HG02588 (cell line): ENCODE measurements around the gene MPV17L2.
A peak's percentile ranks its signal among the peaks of the same experiment; 100 is the strongest.

Experiments
- ATAC-seq: cut with Tn5 transposase; IDR thresholded peaks from one replicate; pipeline ENCODE4 v1.9.1; 2021; ENCODE audit warnings: mild to moderate bottlenecking, moderate library complexity; ENCODE audit not compliant: unreplicated experiment

Gene MPV17L2

GRCh38 chr19:18214779-18215433 lies 21.9 kb downstream of the MPV17L2 start:
- no peak for ATAC-seq

DNA sequence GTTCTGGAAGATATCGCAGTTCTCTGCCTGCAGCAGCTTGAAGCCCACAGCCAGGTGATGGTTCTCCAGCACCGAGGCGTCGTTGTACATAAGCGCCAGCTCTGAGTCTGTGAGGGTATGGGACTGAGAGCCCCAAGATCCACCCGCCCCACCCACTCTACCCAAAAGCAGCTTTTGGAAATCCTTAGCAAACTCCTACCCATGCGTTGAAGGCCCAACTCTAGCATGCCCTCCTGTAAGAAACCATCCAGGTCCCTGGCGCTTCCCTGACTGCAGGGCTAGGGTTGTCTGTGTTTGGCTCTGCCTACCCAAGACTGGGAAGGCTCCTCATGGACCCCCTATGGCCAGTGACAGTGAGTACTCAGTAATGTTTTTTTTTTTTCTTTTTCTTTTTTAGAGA lies 23.8 kb downstream of the MPV17L2 start:
- no peak for ATAC-seq

DNA sequence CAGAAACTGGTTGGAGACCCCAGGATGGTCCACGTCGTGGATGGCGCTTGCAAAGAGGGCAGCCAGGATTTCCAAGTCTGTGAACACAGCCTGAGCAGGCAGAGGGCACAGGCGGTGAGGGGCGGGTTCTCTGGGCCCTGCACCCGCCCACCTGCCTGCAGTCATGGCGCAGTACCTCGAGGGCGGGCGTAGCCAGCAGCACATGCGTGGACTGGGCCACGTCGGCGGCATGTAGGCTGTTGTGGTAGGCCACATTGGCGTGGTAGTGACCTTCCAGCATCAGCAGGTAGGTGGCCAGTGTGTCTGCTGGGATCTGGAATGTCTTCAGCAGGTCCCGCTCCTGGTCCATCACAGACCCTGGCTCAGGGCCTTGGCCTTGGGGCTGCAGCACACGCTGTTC lies 25.1 kb downstream of the MPV17L2 start:
- no peak for ATAC-seq

GRCh38 chr19:18218600-18218999 lies 25.6 kb downstream of the MPV17L2 start:
- no peak for ATAC-seq

GRCh38 chr19:18219911-18220631 lies 27.1 kb downstream of the MPV17L2 start:
- ATAC-seq, result no peak

- ATAC-seq, result no peak
Measured at GRCh38 chr19:18220632-18221275, 27.7 kb downstream of the MPV17L2 start.

DNA sequence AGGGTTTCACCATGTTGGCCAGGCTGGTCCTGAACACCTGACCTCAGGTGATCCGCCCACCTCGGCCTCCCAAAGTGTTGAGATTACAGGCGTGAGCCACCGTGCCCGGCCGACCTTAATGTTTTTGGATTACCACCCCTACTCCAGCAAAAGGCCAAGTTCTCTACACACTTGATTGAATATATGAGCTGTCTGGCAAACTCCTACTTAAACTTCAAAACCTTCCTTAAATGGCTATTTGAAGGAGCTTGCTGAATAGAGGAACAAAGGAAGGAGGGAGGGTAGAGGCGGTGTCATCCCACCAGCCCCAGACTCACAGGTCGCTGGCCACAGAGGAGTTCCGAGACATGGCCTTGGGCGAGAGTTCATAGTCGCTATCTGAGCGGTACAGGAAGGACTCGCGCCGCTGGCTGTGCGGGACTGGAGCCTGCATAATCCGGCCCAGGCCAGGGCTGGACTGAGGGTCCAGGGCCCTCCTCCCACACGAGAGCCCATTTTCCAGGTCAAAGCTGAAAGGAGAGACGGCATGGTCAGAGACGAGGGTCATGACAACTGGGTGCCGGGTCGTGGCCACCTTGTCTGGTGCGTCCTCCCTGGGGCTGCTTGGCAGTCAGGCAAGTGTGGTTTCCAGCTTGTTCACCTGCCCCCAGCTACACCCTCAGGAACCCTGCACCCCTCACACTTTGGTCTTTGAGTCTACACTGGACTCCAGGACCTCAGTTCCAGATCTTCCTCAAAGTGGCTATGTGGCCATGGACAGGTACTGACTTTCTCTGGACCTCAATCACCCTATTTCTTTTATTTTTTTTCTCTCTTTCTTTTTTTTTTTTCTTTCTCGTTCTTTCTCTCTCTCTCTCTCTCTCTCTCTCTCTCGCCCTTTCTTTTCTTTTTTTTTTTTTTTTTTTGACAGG lies 29.1 kb downstream of the MPV17L2 start:
- no peak for ATAC-seq

DNA sequence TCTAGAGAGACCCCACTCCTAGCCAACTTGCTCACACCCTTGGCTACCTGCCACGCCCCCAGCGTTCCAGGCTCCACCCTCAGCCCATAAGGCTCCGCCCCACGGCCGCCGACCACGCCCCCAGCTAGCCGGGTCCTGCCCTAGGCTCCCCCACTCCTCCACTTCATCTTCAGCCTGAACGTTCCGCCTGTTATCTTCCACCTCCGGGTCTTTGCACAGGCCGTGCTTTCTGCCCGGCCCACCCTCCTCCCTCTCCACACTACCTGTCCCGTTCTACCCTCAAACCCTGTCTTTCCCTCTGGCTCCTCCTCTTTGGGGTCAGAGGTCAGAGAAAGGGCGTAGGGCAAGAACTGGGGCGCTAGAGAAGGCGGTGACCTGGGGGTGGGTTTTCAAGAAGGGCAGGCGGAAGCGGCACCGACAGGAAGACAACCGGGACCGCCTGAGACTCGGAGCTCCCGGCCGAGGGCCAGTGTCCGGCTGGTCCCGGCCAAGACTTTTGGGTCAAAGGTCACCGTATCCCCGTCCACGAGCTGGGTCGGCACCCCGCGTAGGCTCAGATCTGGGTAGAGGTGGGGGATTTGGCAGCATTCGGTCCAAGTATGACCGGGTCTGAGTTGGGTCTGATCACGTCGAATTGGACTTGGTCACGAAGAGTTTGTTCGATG lies 31.0 kb downstream of the MPV17L2 start:
- ATAC-seq, result peak; percentile 7

GRCh38 chr19:18224525-18225354 lies 31.7 kb downstream of the MPV17L2 start:
- peak; percentile 82 for ATAC-seq

- ATAC-seq, result no peak
Measured at GRCh38 chr19:18225355-18225701, 32.3 kb downstream of the MPV17L2 start.

DNA sequence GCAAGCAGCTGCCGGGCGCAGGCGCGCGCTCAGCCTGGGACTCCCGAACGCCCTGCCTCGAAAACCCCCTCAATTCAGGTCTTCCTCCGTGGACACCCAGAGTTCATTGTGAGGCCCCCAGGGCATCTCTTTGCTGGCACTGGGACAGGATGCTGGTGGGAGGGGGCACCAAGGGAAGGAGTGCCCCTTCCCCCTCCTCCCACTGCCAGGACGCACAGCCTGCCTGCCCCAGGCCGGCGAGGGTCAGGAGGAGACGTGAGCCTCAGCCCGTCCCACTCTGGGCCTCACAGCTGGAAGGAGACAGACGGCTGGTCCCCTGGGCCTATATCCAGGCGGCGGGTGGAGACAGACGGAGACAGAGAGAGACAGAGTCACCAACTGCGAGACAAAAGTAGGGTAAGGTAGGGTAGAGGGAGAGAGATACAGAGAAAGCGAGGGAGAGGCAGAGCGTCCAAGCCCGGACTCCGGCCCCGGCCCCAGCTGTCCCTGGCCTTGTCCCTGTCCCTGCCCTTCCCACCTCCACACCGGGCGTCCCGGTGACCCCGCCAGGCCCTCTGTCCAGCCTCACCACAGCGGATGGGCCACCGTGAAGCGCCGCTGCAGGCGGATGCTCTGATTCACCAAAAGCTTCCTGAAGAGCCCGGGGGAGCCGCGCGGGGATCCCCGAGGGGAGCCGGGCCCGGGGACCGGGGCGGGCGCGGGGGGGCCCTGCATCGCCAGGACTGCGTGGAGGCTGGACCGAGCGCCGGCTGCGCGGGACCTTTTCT lies 32.9 kb downstream of the MPV17L2 start, which contains the start of gene PDE4C:
TSS of gene PDE4C (minus strand) at position 737 of the 767 bp plus-strand sequence. CDS start at position 714, 23 bp downstream.
- ATAC-seq, result no peak

DNA sequence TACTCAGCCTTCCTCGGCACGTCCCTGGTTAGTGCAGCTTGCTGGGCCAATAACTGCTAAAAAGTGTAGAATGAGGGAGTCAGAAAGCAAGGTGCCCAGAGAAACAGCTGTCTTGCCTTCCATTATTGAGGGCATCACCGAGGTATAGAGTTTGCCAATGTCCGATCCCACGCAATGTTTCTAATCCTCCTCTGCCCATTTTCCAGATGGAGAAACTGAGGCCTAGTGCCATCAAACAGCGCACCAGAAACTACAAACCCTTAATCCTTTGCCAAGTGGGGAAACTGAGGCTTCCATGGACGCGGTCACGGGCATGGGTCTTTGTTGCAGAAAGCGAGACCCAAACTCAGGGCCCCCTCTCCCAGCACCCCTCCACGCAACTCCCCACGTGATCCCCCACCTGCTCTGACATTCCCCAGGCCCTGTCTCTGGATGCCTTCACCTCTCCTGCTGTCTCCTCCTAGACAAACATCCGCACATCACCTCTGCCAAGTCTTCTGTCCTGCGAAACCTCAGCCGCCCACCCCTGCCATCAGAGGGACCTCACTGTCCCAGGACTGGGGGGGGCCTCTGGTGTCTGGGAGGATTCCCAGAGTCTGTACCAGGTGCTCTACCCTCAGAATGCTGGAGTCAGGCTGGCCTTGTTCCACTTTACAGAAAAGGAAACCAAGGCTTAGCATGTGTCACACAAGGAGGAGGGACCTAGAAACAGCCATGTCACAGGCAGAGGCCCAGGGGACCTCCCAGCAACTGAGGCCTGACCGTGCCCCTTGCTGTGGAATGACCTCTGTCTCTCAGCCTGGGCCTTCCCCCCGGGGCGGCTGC lies 34.1 kb downstream of the MPV17L2 start:
- ATAC-seq, result no peak

DNA sequence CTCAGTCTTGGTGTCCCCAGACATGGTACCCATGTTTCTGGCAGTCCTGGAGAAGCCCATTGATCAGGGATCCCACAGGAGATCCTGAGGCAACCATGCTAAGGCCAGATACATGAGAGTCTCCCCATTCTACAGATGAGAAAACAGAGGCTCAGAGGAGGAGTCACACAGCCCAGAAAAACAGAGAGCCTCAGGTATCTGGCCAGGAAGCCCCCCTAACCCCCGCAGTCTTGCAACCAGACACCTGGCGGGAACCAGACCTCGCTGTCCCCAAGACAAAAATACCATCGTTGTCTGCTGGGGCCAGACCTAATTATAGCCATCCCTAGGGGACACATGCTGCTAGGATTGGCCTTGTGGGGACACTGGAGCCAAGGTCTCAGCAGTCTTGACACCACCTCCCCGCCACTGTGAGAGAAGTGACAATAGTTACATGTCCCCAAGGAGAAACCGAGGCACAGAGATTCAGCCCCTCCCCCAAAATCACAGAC lies 34.8 kb downstream of the MPV17L2 start:
- ATAC-seq, result no peak

GRCh38 chr19:18229474-18229873 lies 36.5 kb downstream of the MPV17L2 start:
- no peak for ATAC-seq

- ATAC-seq, result no peak
Measured at GRCh38 chr19:18229915-18230314, 36.9 kb downstream of the MPV17L2 start.

DNA sequence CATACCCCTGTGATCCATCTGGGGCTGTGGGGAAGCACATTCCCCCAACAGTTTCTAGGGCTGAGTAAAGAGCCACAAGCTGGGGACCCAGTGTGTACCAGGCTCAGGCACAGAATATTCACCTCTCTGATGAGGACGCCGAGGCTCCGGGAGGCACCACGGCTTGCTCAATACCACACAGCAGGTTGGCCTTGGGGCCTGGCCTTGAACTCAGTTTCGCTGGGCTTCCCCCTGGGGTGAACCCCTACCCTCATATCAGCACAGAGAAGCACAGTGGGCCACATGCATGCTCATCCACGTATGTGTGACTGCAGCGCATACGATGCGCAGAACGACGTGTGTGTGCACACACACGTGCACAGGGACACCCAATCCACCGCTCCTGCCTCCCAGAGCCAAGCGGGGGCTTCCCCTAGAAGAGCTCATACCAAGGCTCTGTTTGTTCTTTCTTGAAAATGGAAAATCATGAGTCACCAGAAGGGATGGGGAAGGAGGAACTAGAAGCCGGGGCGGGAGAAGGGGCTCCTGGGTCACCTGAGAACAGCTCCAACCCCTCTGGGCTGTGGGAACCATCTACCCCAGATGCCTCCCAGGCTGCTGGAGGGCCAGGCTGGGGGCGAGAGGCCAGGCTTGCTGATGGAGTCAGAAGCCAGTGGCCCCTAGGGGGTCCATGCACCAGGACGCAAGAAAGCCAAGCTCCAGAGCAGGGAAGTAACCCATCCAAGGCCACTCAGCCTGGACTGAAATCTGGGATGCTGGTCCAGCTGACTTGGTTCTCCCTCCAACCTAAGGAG lies 38.1 kb downstream of the MPV17L2 start:
- no peak for ATAC-seq

GRCh38 chr19:18231775-18232174 lies 38.8 kb downstream of the MPV17L2 start:
- ATAC-seq, result no peak
